ENCODE measurements around the gene SCN4A.

SCN4A gene

GRCh38 chr17:63998721-63999679, 26.3 kb upstream of the SCN4A start:
- in situ Hi-C loops (cut with HindIII; ENCODE audit: low pct_unique_long_range_greater_than_20kb, low sequenced_read_pairs) = no loop called here
- no peak for DNase-seq (ENCODE audit: low read depth in 1 of 2, low spot score in 1 of 2)
- no peak for TF ChIP-seq JUND (IDR thresholded peaks at IDR 0.05; ENCODE audit: low read depth)

GRCh38 chr17:63998050-63998720, 25.5 kb upstream of the SCN4A start, which contains the start of gene PRR29:
TSS of gene PRR29 (plus strand) at chr17:63998351. CDS start at chr17:63998365, 14 bp downstream.
- in situ Hi-C loops (cut with HindIII; ENCODE audit: low pct_unique_long_range_greater_than_20kb, low sequenced_read_pairs) = no loop called here
- peak; percentile 77 to 92 for DNase-seq (ENCODE audit: low read depth in 1 of 2, low spot score in 1 of 2)

GRCh38 chr17:63997341-63998048, 24.8 kb upstream of the SCN4A start:
- peak; percentile 64 to 77 for DNase-seq (ENCODE audit: low read depth in 1 of 2, low spot score in 1 of 2)
- TF ChIP-seq JUND (IDR thresholded peaks at IDR 0.05; ENCODE audit: low read depth) = no peak
- in situ Hi-C loops (cut with HindIII; ENCODE audit: low pct_unique_long_range_greater_than_20kb, low sequenced_read_pairs) = no loop called here

More at GRCh38 chr17:63998050-63998720, 25.5 kb upstream of the SCN4A start, which contains the start of gene PRR29:
- TF ChIP-seq JUND (IDR thresholded peaks at IDR 0.05; ENCODE audit: low read depth) = no peak

- no peak for TF ChIP-seq JUND (IDR thresholded peaks at IDR 0.05; ENCODE audit: low read depth)
- in situ Hi-C loops (cut with HindIII; ENCODE audit: low pct_unique_long_range_greater_than_20kb, low sequenced_read_pairs) = no loop called here
- DNase-seq (ENCODE audit: low read depth in 1 of 2, low spot score in 1 of 2) = no peak
Measured at GRCh38 chr17:63996430-63997182, 23.9 kb upstream of the SCN4A start.

GRCh38 chr17:63995626-63996025, 22.9 kb upstream of the SCN4A start:
- in situ Hi-C loops (cut with HindIII; ENCODE audit: low pct_unique_long_range_greater_than_20kb, low sequenced_read_pairs) = no loop called here
- TF ChIP-seq JUND (IDR thresholded peaks at IDR 0.05; ENCODE audit: low read depth) = no peak
- DNase-seq (ENCODE audit: low read depth in 1 of 2, low spot score in 1 of 2) = no peak

- no peak for TF ChIP-seq JUND (IDR thresholded peaks at IDR 0.05; ENCODE audit: low read depth)
- in situ Hi-C loops (cut with HindIII; ENCODE audit: low pct_unique_long_range_greater_than_20kb, low sequenced_read_pairs) = no loop called here
- no peak for DNase-seq (ENCODE audit: low read depth in 1 of 2, low spot score in 1 of 2)
Measured at GRCh38 chr17:63993368-63993985, 20.8 kb upstream of the SCN4A start.

- DNase-seq (ENCODE audit: low read depth in 1 of 2, low spot score in 1 of 2) = no peak
- in situ Hi-C loops (cut with HindIII; ENCODE audit: low pct_unique_long_range_greater_than_20kb, low sequenced_read_pairs) = no loop called here
- no peak for TF ChIP-seq JUND (IDR thresholded peaks at IDR 0.05; ENCODE audit: low read depth)
Measured at GRCh38 chr17:63991611-63992010, 18.9 kb upstream of the SCN4A start.

GRCh38 chr17:63989622-63990345, 17.1 kb upstream of the SCN4A start:
- TF ChIP-seq JUND (IDR thresholded peaks at IDR 0.05; ENCODE audit: low read depth) = no peak
- in situ Hi-C loops (cut with HindIII; ENCODE audit: low pct_unique_long_range_greater_than_20kb, low sequenced_read_pairs) = no loop called here
- DNase-seq (ENCODE audit: low read depth in 1 of 2, low spot score in 1 of 2) = no peak

GRCh38 chr17:63988741-63989621, 16.3 kb upstream of the SCN4A start:
- in situ Hi-C loops (cut with HindIII; ENCODE audit: low pct_unique_long_range_greater_than_20kb, low sequenced_read_pairs) = no loop called here
- no peak for TF ChIP-seq JUND (IDR thresholded peaks at IDR 0.05; ENCODE audit: low read depth)
- peak in 1 of 2 experiments; percentile 24 for DNase-seq (ENCODE audit: low read depth in 1 of 2, low spot score in 1 of 2)

GRCh38 chr17:63988127-63988478, 15.4 kb upstream of the SCN4A start:
- in situ Hi-C loops (cut with HindIII; ENCODE audit: low pct_unique_long_range_greater_than_20kb, low sequenced_read_pairs) = no loop called here
- no peak for TF ChIP-seq JUND (IDR thresholded peaks at IDR 0.05; ENCODE audit: low read depth)
- DNase-seq (ENCODE audit: low read depth in 1 of 2, low spot score in 1 of 2) = no peak
